Fibroblast of lung (primary cell): Measurements from ENCODE around the gene YES1.

ENCODE experiments used
- CTCF ChIP-seq, 2 donors: IDR thresholded peaks in 1 of 2; conservative IDR thresholded peaks in 1 of 2; 1 replicate in 1 of 2; 2 replicates in 1 of 2; pipeline ENCODE4 v1.5.1; 2011 to 2012; ENCODE audit warnings: low read length in 2 of 2, control low read depth in 1 of 2, inconsistent platforms in 1 of 2, low read depth in 1 of 2, mild to moderate bottlenecking in 1 of 2
- EZH2 ChIP-seq: IDR thresholded peaks from 2 replicates; pipeline ENCODE4 v1.5.1; 2012; ENCODE audit warnings: low read length, control low read depth, mild to moderate bottlenecking; ENCODE audit errors: missing control alignments

GRCh38 chr18:811182-811891 is 705 bp downstream of the YES1 start:
- TF ChIP-seq CTCF (conservative IDR thresholded peaks at IDR 0.05 in 1 of 2, IDR thresholded peaks at IDR 0.05 in 1 of 2; ENCODE audit: low read depth in 1 of 2, low read length in 2 of 2) (no peak), EZH2 (no peak)
